Renal pelvis (tissue), 12 donors: ENCODE measurements around the gene COMMD4. TPM values are rescaled to one million over a fixed set of nuclear protein-coding genes. Genes with fewer than 3 reads are reported as not detected.
"Not testable (repeated sequence)": the region's sequence is repeated elsewhere in the genome, so short reads cannot be mapped to it uniquely, and the experiment has no call there.

ENCODE experiments used
- DNase-seq: peaks from one replicate; pipeline ENCODE4 v3.0.0-alpha.2; 2013
- long read RNA-seq, 16 experiments: transcript quantifications; one replicate each; lab custom pipeline, GENCODE V29; 2026
- polyA plus RNA-seq, 3 donors: library from polyadenylated mRNA; unstranded; fragments of 120-200 nt; gene quantifications; one replicate each; pipeline ENCODE4 v1.2.1, GENCODE V29; 2013; ENCODE audit not compliant: insufficient read length in 3 of 3

The COMMD4 gene
- 100 to 1,000 TPM in 2 of 3 donors, 10 to 100 TPM in 1; 94.1 to 112 (median 106) TPM for polyA plus RNA-seq
- long read RNA-seq, donor 1, full-length matches to known transcripts, result 38 of 61 reads
- long read RNA-seq, donor 1, partial matches to known transcripts, result 23 of 61 reads
- long read RNA-seq, donor 1, other reads (novel, unspliced or antisense), result 0 of 61 reads
- long read RNA-seq, donor 2, full-length matches to known transcripts, result 41 of 61 reads
- long read RNA-seq, donor 2, partial matches to known transcripts, result 20 of 61 reads
- long read RNA-seq, donor 2, other reads (novel, unspliced or antisense), result 0 of 61 reads
- long read RNA-seq, donor 3, full-length matches to known transcripts, result 28 of 46 reads
- long read RNA-seq, donor 3, partial matches to known transcripts, result 18 of 46 reads
- long read RNA-seq, donor 3, other reads (novel, unspliced or antisense), result 0 of 46 reads
- long read RNA-seq, donor 4, full-length matches to known transcripts, result 42 of 76 reads
- long read RNA-seq, donor 4, partial matches to known transcripts, result 34 of 76 reads
- long read RNA-seq, donor 4, other reads (novel, unspliced or antisense), result 0 of 76 reads
- long read RNA-seq, donor 5, full-length matches to known transcripts, result 21 of 21 reads
- long read RNA-seq, donor 5, partial matches to known transcripts, result 0 of 21 reads
- long read RNA-seq, donor 5, other reads (novel, unspliced or antisense), result 0 of 21 reads
- long read RNA-seq, donor 6, full-length matches to known transcripts, result 39 of 62 reads
- long read RNA-seq, donor 6, partial matches to known transcripts, result 23 of 62 reads
- long read RNA-seq, donor 6, other reads (novel, unspliced or antisense), result 0 of 62 reads
- long read RNA-seq, donor 7, full-length matches to known transcripts, result 54 of 66 reads
- long read RNA-seq, donor 7, partial matches to known transcripts, result 12 of 66 reads
- long read RNA-seq, donor 7, other reads (novel, unspliced or antisense), result 0 of 66 reads
- long read RNA-seq, donor 8, full-length matches to known transcripts, result 17 of 23 reads
- long read RNA-seq, donor 8, partial matches to known transcripts, result 6 of 23 reads
- long read RNA-seq, donor 8, other reads (novel, unspliced or antisense), result 0 of 23 reads
- long read RNA-seq, donor 9, full-length matches to known transcripts, result 38 of 61 reads
- long read RNA-seq, donor 9, partial matches to known transcripts, result 23 of 61 reads
- long read RNA-seq, donor 9, other reads (novel, unspliced or antisense), result 0 of 61 reads
- long read RNA-seq, donor 10, full-length matches to known transcripts, result 47 of 78 reads
- long read RNA-seq, donor 10, partial matches to known transcripts, result 31 of 78 reads
- long read RNA-seq, donor 10, other reads (novel, unspliced or antisense), result 0 of 78 reads
- long read RNA-seq, donor 11, full-length matches to known transcripts, result 24 of 24 reads
- long read RNA-seq, donor 11, partial matches to known transcripts, result 0 of 24 reads
- long read RNA-seq, donor 11, other reads (novel, unspliced or antisense), result 0 of 24 reads
- long read RNA-seq, donor 12, full-length matches to known transcripts, result 44 of 77 reads
- long read RNA-seq, donor 12, partial matches to known transcripts, result 33 of 77 reads
- long read RNA-seq, donor 12, other reads (novel, unspliced or antisense), result 0 of 77 reads
- long read RNA-seq, donor 13, full-length matches to known transcripts, result 25 of 31 reads
- long read RNA-seq, donor 13, partial matches to known transcripts, result 6 of 31 reads
- long read RNA-seq, donor 13, other reads (novel, unspliced or antisense), result 0 of 31 reads
- long read RNA-seq, donor 14, result 0 reads
- long read RNA-seq, donor 15, result 0 reads
- long read RNA-seq, donor 16, full-length matches to known transcripts, result 44 of 66 reads
- long read RNA-seq, donor 16, partial matches to known transcripts, result 22 of 66 reads
- long read RNA-seq, donor 16, other reads (novel, unspliced or antisense), result 0 of 66 reads

DNA sequence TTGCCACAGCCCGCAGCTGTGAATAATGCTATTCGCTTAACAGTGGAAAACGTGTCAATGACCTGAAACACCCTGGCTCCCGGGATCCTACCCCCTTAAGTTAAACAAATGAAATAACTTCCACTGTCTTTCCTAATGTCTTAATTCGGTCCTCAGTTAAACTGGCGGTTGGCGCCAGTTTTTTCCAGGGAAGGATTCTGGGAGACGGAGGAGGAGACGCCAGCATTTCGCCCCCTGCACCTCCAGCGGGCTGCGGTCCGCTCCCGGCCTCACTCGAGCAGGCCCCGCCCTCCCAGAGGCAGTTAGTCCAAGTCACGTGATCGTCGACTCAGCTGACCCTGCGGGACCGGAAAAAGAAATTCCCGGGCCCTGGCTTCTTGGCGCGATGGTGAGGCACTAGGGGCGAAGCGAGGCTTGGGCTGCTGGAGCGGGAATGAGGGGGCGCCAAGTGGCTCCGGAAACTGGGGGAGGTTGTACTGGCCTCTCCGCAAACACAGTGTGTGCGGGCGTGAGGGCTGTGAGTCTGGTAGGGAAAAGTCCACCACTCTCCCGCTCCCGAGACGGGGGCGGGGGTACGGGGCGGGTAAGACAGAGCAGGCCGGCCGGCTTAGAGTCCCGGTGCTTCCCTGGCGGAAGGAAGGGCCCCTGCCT lies at the start of gene COMMD4:
TSS of gene COMMD4 (plus strand) at position 359 of the 651 bp plus-strand sequence. CDS start at position 386, 27 bp downstream.
- DNase-seq, result peak; percentile 95

DNA sequence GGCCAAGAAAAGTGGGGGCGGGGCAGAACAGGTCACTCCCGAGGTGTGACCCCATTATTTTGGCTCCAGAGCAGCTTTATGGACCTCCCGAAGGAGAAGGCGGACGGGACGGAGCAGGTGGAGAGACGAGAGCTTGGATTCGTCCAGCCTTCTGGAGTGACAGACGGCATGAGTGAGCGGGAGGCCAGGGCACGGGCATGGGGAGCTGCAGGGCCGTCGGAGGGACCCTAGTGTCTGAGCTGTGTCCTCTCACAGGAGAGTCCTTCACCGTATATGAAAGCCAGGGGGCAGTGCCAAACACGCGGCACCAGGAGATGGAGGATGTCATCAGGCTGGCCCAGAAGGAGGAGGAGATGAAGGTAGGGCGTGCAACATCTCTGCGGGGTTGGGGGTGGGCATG lies 42.2 kb upstream of the COMMD4 start:
- not testable (repeated sequence) for DNase-seq

DNA sequence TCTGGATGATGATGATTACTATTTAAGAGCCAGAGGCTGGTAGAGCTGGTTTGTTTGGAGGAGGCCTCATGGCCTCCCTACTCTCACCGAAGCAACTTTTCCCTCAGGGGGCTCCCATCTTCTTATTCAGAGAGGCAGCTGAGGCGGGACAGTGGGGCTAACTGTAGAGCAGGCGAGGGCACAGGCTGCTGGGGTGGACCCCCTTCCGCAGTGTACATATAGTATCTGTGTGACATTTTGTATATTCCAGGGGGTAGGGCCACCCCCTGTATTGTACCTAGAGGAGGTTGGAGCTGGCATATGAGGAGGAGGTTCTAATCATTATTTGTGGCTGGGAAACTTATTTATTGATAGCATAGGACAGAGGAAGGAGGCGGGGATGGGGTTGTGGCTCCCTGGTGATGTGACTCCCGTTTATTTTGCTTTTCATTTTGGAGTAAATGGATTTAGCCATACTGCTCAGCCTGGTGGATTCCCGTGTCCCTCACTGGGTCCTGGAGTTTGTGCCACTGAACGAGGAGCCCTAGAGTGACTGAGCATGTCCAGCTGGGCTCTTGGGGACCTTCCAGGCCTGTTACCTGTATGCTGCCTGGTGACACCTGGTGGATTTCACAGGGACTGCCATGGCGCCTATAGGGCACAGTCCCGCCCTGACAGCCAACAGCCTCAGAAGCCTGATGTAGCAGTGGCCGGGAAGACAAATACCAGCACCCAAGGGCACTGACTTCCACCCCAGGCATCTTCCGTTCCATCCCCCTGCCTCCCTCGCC lies 37.1 kb upstream of the COMMD4 start:
- not testable (repeated sequence) for DNase-seq

DNA sequence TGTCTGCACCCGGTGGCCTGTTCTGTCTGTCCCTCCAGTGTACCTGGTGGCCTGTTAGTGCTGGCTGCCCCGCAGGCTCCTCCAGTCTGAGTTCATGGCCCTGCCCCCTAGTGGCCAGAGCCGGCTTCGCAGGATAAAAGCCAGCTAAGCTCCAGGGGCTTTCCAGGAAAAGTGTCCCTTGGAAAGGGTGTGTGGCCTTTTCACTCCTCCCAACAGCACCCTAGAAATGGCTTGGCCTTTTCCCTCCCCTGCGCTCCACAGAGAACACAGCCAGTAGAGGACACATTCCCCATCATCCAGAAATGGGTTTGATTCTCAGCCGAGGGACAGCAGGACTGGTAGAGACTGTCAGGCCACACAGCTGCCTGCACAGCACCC lies 36.6 kb upstream of the COMMD4 start:
- not testable (repeated sequence) for DNase-seq

DNA sequence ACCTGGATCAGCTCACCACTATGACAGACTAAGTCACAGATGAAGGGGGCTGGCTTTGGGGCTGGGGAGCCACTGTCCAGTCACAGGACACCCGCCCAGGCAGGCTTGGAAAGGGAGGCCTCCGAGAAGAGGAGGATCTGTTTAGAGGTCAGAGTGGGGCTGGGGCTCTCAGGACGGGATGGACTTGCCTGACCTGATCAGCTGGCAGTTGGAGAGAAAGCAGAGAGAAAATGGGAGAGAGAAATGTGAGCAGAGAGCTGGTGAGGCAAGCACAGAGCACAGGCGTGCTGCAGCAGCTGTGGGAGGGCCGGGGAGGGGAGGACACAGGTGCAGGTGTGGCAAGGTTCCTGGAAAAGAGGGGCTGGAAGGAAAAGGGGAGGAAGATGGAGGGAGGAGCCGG lies 35.8 kb upstream of the COMMD4 start:
- DNase-seq, result not testable (repeated sequence)

DNA sequence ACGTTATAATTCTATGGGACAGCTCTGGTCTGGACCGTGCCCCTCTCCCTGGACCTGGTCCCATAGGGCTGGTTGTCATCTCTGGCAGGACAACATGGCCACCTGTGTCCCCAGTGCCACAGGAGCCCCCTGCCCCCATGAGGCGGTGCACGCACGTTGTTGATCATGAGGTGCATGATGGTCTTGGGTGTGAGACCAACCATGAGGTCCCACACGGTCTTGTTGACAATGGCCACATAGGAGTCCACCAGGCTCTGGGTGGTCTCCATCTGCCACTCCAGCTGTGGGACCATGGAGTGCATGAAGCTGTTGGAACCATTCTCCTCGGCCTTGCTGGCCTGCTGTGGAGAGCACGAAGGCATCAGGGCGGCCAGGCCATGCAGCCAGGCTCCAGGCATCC lies 33.5 kb upstream of the COMMD4 start:
- no peak for DNase-seq

DNA sequence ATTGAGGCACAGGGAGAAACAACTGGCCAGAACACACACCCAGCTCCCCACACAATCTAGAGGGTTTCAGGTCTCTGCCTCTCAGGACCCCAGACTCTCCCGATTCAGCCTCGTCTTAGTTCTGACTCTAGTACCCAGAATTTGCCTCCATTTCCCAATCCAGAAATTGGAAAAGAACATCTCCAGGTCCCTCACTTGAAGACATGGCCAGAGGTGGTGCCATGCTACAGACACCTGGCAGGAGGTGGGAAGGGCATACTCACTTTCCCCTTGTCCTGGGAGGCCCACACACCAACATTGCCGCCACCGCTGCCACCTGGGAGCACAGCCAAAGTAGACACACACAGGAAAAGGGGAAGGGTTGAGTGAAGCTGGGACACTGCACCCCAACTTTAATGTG lies 33.1 kb upstream of the COMMD4 start:
- not testable (repeated sequence) for DNase-seq

DNA sequence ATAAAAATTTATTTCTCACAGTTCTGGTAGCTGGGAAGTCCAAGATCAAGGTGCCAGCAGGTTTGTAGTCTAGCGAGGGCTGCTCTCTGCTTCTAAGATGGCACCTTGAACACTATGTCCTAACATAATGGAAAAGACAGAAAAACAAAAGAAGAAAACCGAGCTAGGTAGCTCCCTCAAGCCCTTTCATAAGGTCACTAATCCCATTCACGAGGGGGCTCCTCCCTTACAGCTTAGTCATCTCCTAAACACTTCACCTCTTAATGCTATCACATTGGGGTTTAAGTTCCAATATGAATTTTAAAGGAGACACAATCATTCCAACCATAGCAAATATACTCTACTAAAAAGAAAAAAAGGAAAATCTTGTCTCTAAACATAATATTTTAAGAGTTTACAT lies 29.7 kb upstream of the COMMD4 start:
- no peak for DNase-seq

DNA sequence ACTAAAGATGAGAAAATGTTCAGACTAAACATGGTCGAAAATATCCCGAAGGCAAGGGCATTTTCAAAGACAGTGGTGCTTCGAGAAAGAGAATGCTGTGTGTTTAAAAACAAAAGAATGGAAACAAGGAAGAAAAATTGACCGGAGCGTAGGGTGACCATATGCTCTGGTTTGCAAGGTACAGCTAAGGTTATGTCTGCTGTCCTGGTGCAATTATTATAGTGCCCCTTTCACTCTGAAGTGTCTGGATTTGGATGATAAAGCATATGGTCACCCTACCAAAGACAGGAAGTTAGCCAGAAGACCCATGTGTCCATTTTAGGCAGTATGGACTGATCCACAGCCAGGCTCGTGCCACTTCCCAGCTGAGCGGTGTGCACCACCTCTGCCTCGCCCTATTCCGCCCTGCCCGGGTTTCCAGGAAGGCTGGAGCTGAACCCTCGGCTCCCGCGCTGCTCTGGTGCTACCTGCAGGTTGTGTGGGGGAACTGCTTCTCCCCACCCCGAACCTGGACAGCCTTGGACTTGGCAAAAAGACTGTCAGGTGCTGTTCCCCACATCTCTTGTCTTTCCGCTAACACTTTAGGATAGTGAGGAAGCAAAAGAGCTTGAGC lies 28.0 kb upstream of the COMMD4 start:
- peak; percentile 15 for DNase-seq

DNA sequence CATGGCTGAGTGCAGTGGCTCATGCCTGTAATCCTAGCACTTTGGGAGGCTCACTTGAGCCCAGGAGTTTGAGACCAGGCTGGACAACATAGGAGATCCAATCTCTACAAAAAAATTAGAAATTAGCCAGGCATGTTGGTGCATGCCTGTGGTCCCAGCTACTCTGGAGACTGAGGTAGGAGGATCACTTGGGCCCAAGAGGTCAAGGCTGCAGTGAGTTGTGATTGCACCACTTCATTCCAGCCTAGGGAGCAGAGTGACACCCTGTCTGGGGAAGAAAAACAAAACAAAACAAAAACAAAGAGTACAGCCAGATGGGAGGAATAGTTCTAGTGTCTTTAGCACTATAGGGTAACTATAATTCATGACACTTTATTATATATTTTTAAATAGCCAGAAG lies 26.2 kb upstream of the COMMD4 start:
- no peak for DNase-seq

DNA sequence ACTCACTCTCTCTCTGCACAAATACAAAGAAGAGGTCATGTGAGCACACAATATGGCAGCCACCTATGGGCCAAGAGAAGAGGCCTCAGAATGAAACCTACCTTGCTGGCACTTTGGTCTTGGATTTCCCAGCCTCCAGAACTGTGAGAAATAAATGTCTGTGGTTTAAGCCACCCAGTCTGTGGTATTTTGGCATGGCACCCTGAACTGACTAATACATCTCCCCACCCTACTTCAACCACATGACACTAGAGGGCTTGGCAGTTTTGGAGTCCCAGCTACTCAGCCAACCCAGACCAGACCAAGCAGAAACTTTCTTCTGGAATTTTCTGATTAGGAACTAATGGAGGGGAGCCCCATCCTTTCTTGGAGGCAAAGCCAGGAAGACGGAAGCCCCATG lies 23.3 kb upstream of the COMMD4 start:
- not testable (repeated sequence) for DNase-seq

DNA sequence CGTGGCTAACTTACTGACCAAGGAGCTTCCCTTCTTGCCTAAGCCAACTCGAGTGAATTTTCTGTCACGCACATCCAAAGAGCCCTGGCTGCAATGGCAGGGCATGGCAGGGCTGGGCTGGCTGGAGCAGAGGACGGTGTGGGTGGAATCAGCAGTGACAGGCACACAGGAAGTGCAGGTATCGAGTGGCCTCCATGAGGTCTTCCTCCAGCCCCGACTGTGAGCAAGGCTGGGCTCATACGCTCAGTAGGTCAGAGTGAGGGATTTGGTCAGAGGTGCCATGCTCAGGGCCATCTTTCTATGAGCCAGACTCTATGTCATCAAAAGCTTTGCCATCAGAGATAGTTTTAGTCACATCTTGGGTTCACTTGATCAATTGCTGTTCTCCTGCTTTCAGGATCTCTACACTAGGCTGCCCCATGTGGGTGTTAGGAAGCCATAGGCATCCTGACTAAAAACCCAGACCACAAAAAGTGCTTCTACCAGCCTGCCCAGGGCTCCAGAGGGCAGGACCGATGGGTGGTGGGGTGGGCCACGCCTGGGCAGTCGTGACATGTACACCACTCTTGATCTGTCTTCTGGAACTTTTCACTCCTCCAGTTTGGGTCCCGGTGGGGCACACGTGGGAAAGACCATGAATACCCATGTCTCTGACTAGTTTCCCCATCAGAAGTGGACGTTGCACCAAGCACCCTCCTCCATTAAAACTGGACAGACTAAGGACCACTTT lies 22.6 kb upstream of the COMMD4 start:
- no peak for DNase-seq

DNA sequence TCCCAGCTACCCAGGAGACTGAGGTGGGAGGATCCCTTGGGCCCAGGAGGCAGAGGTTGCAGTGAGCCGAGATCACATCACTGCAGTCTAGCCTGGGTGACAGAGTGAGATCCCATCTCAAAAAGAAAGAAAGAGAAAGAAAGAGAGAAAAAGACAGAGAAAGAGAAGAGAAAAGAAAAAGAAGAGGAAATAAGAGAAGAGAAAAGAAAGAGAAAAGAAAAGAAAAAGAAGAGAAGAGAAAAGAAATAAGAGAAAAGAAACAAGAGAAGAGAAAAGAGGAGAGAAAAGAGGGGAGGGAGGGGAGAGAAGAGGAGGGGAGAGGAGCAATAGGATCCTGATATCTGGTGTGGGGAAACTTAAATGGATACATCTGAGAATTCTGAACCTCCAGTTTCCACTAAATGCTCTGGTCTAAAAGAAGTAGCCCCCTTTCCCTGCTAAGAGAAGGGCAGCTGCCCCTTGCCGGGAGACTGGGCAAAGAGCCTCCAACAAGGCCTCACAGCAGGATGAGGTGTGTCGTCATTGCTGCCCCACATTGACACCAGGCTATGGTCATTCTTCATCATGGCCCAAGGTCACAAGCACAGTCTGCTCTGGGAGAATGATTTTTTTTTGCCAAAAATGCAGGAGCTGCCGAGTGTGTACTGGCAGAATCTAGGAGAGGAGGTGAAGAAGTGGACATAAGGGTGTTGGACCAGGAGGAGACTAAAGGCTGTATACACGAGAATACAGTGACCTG lies 21.1 kb upstream of the COMMD4 start:
- no peak for DNase-seq

DNA sequence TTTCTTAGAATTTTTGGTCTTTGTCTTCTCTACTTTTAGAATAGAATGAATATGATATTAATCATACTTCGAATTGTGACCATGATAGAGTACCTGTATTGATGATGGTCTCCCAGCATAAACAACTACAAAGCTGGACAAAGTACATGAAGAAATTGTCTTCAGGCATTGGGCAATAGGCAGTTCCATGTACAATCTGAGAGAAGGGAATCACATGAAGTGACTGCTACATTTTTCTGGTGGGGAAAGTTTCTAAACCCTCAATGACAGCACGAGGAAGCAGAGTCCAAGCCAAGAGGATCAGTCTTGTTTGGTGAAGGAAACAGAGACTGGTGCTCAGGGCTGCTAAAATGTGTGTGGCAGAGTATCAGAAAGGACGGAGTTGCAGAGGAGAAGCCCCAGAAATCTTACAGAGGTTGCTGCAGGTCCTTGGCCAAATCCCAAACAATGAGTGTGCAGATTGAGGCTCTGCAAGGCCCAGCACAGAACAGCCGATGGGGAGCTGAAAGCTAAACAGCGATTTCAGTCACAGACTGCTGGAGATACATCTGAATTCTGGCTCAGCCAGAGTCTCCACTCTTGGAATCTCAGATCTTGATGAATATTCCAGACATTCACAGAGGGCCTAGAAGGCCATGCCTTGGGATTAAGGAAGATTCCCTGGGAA lies 16.5 kb upstream of the COMMD4 start:
- not testable (repeated sequence) for DNase-seq

DNA sequence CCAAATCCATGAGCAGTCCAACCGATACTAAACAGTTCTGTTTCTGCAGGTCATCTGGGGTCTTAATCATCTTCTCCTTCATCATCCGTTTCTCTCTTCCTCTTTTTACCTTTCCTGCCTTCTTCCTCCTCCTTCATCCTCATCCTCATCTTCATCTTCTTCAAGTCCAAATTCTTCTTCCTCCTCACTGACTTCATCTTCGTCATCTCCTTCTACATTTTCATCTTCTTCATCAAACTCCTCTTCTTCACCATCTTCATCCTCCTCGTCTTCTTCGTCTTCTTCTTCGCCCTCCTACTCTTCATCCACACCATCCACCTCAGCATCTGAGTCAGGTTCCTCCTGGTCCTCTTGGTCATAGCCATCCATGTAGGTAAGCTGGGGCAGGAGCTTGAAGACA lies 14.2 kb upstream of the COMMD4 start:
- DNase-seq, result no peak

DNA sequence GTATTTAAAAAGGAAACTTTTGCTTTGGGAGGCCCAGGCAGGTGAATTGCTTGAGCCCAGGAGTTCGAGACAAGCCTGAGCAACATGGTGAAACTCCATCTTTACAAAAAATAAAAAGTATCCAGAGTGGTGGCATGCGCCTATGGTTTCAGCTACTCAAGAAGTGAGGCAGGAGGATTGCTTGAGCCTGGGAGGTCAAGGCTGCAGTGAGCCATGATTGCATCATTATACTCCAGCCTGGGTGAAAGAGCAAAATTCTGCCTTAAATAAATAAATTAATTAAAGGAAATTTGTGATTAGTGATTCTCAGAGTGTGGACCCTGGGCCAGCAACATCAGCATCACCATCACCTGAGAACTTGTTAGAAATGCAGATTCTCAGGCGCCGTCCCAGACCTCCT lies 9.9 kb upstream of the COMMD4 start:
- no peak for DNase-seq

DNA sequence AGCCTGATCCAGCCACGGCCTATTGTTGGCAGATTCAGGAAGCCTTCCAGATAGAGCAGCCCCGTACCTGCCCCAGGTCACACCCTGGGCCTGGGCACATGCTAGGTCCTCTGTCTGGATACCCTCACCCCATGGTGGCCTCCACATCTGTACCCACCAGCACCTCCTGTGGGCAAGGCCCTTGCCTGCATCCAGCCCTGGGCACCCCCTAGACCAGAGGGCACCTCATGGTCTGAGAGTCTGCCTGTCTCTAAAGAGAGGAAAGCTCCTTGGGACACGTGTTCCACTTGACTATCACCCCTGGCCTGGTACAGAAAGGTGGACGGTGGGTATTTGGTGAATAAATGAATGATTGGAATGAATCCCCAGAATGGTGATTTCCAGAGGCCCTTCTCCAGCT lies 8.9 kb upstream of the COMMD4 start:
- DNase-seq, result no peak
